CD4-positive, alpha-beta T cell treated with Interleukin-10 for 1 hour (primary cell): ENCODE measurements around the gene EID2.

ENCODE experiments used
- DNase-seq: peaks from one replicate; pipeline ENCODE4 v3.0.0-alpha.2; 2020

EID2 gene, protein sequence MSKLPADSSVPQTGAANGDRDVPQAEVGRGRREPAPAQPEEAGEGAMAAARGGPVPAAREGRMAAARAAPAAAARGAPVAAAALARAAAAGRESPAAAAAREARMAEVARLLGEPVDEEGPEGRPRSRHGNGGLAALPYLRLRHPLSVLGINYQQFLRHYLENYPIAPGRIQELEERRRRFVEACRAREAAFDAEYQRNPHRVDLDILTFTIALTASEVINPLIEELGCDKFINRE

DNA sequence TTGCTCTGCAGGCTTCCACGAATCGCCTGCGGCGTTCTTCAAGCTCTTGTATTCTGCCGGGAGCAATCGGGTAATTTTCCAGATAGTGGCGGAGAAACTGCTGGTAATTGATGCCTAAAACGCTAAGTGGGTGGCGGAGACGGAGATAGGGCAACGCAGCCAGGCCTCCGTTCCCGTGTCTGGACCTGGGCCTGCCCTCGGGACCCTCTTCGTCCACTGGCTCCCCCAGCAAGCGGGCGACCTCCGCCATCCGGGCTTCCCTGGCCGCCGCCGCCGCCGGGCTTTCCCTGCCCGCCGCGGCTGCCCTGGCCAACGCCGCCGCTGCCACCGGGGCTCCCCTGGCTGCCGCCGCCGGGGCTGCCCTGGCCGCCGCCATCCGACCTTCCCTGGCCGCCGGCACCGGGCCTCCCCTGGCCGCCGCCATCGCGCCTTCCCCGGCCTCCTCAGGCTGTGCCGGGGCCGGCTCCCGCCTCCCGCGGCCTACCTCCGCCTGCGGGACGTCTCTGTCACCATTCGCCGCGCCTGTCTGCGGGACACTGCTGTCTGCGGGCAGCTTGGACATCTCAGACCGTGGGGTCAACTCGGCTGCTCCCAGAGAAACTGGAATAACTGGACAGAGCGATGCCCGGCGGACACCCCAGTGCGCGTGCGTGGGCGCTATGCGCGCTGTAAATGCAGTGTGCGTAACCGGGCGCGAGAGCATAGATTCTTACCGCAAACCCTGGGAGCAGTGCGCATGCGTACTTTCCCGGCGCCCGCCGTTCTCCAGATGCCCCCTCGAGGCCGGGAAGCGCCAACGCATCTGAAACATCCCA, at the start of gene EID2:
Gene EID2, minus strand, starts transcription at position 644 of the 815 bp plus-strand sequence. Its CDS starts 82 bp downstream, at position 562.
- DNase-seq, result peak; percentile 94

DNA sequence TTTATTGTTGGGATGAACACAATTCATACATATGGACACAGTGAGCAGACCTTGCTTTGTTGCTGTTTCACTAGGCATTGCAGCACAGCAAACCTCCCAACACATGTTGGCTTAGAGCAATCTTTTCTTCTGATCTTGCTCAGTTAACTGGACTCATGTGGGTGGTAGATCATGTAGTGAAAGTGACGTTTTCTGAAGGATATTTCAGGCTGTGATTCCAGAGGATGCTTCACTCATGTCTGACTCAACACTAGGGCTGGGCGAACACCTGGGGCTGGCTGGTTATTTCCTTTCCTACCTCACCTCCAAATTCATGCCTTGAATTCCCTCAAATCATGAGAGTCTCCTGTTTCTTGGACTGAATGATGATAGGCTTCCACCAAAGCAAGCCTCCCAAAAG, 48.1 kb upstream of the EID2 start:
- no peak for DNase-seq

DNA sequence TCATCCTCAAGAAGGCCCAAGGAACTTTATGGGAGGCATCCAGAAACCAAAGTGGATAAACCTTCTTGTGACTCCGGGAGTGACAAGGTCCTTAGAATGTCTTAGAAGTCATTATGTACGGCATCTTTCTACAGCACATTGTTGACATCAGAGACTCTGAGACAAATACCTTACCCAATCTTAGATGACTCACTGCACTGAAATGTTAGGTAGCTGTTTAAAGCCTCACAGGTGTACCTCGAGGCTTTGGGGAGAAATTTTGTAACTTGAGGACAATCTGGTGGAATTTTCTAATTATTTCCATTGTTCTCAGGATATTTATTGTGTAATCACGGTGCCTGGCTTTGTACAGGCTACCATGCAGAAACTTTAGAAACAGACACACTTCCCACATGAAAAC, 47.5 kb upstream of the EID2 start:
- DNase-seq, result no peak

DNA sequence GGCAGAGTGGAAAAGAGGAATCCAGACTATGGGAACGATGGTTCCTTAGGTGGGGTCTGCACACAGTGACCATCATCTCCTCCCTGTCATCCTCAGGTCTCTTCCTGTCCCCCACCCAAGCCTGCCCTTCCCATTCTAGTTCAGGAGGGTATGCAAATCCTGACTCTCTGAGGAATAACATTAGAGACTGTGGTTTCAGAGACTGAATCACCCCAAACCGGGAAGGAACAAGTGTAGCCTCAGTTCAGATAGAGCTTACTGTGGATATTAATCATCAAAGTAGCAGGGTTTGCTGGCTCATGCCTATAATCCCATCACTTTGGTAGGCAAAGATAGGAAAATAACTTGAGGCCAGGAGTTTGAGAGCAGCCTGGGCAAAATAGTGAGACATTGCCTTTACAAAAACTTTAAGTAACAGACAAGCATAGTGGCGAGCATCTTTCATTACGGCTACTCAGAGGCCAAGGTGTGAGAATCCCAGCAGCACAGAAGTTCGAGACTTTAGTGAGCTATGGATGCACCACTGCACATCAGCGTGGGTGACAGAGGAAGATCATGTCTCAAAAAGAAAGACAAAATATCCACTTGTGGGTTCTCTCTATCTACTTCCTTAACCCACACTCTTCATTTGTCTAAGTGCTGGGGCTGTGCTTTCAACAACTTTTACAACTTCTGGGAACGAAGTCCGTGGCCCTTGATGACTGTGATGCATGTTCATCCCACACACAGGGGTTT, 43.1 kb upstream of the EID2 start:
- no peak for DNase-seq

DNA sequence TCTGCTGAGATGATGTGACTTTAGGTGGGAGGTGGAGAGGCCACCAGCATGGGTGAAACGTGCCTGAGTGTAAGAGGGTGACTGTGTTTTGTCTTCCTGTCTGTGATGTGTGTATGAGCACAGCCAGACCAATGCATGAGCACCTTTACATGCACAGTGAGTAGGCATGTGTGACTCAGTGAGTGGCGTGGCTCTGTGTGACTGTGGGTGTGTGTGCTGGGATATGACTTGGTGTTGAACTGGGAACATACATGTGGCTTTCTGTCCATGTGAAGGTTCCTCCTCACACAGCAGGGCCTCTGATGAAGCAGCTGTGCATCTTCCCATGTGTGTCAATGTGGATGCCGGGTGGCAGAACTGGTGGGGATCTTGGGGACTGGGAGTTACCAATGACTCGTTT, 42.5 kb upstream of the EID2 start:
- DNase-seq, result no peak

DNA sequence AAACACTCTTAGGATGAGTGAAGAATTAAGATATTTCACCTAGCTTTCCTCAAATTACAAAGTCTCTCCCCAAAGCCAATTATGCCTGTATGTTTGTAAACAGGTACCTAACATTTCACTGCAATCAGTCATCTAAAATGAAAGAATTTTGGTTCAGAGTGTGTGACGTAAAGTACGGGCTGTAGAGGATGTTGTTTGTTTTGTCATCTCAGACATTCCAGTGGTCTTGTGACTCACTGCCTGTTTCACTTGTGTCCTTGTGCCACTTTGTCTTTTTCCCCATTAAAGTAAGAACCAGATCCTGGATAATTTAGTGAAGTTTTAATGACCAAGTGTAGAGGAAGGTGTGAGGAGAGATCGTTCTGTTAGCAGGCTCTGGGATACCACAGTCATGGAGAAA, 28.6 kb upstream of the EID2 start:
- no peak for DNase-seq

DNA sequence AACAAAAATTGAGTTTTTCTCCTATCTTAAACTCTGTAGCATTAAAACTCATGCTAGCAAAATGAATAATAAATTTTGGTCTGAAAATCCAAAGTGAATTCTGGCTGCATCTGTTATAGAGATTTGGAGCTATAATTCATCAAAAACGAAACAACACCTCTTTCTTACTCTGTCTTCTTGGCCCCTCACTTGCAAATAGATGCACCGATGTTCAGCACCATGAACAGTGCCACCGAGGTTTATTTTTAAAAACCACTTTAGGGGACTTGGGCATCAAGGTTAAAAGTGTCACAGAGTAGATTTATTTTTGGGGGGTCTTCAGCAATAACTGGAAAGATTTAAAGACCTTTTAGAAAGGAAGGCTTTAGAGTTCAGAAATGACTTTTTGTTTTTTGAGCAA, 26.1 kb upstream of the EID2 start:
- no peak for DNase-seq

DNA sequence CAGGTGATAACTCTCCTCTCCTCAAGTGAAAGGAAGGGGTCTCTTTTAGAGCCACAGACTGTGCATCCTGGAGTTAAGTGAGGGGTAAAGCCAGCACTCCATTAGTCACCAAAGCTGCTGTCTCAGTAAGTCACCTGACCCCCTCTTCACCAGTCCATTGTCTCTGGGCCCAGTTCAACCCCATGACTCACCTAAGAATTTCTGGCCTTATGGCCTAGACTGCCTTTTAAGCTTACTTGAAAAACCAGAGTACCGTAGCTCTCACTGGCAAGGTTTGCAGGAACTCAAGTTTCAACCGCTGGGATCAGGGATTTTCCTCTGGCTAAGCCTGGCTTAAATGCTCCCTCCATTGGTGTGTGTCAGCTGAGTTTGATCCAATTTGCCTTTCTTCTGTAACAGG, 23.4 kb upstream of the EID2 start:
- DNase-seq, result no peak

DNA sequence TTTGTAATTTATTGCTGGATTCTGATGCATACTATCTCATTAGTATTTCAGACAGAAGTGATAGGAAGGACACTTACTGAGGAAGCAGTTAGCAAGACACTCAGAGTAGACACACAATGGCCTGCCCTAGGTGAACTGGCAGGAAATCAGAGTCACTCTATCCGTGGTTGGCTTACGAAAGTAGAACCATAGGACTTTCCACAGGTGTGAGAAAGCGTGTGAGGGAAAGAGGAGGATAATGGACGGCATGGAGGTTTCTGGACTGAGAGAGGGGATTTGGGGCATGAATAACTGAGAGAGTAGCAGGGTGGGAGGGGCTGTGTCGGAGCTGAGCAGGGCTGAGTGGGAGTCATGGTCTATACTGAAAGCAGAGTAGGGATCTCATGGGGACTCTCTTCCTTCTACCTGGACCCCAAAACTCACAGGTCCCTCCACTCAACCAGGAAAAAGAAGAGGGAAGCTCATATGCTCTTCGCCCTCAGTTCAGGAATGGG, 18.7 kb upstream of the EID2 start:
- DNase-seq, result peak; percentile 40

DNA sequence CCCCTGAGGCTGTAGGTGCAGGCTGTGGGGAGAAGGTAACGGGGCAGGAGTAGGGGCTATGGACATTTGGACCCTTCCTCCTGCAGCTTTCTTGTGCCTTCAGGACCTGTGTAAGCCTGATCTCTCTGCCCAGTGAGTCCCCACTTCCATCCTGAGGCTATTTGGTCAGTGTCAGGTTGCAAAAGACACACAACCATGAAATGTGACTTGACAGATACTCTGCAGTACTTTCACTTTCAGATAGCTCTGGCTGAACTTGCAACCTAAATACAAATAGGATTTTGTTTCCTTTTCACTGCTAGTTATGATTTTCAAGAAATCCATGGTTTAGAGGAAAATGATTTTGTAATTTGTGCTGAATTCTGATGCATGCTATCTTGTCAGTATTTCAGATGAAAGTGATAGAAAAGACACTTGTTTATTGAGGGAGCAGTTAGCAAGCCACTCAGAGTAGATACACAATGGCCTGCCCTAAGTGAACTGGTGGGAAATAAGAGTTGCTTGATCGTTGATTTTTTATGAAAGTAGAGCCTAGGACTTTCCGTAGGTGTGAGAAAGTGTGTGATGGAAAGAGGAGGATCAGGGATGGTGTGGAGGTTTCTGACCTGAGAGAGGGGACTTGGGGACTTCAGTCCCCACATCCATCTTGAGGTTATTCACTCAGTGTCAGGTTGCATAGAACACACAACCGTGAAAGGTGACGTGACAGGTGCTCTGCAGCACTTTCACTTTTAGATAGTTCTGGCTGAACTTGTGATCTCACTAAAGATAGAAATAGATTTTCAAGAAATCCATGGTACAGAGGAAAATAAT, 18.1 kb upstream of the EID2 start:
- DNase-seq, result peak; percentile 49

DNA sequence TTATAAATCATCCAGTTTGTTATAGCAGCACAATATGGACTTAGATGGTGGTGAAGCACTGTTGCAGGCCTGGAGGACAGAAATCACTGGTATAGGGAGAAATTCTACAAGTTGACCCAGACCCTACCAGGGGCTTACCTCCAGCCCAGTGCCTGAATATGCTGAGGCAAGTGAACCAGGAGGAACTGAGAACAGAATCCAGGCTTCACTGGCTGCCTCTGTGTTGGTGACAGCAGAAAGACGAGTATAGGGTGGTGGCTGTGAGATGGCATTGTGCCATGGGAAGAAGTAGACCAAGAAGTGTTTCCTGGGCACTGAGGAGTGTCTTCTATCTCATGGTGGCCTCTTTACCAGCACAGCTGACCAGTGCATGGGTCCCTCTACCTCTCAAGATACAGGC, 15.9 kb upstream of the EID2 start:
- no peak for DNase-seq

DNA sequence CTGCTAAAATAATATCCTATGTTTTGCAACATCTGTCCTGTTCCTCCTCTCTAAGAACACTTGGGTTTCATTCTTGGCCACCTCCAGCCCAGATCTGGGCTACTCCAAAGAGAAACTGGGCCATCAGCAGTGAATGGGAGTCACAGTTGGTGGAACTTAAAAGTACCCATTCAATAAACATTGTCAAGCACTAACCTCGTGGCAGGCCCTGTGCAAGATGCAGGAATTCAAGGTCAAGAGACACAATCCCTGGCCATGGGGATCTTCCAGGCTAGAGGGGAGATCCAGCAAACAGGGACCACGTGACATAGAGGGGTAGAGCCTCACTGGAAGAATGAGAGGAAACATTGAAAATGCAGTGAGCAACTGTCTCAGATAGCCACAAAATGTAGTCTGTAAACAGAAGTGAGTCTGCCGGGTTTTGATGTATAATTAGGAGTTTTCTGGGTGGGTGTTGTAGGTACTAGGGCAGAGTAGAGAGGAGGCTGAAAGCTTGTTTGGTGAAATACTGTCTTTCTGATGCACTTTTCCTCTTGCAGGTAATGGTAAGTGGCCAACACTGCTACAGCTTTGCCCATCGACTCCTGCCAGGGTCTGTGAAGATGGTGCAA, 14.8 kb upstream of the EID2 start:
- no peak for DNase-seq

DNA sequence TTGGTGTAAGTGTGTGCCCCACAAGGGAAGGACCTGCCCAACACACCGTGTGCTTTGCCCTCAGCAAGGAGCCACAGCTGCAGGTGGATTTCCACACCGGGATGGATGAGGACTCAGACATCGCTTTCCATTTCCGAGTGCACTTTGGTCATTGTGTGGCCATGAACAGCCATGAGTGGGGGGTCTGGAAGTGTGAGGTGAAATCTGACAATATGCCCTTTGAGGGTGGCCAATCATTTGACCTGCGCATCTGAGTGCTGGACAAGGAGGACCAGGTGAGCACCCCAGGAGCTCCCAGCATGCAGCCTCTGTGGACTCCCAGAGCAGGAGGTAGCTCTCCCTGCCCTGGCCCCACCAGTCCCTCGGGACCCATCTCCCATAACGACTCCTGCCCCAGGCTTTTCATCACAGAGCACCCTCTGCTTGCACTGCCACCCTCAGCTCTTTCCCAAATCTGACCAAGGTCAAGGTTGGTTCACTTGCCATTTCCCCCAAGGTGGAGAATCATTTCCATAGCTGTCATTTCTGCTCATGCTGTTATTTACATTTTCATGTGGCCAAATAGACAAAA, 13.2 kb upstream of the EID2 start:
- no peak for DNase-seq

DNA sequence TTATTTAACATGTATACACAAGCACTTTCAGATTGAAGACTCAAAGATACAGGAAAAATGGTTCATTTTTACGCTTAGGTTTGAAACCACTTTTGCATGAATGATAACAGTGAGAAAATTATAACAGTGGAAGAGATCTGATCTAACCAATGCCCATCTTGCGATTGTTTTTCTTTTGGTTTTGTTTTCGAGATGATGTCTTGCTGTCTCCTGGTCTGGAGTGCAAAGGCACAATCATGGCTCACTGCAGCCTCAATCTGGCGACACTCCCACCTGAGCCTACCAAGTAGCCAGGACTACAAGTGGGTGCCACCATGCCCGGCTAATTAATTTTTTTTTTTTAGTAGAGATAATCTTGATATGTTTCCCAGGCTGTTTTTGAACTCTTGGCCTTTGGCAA, 10.2 kb upstream of the EID2 start:
- no peak for DNase-seq

DNA sequence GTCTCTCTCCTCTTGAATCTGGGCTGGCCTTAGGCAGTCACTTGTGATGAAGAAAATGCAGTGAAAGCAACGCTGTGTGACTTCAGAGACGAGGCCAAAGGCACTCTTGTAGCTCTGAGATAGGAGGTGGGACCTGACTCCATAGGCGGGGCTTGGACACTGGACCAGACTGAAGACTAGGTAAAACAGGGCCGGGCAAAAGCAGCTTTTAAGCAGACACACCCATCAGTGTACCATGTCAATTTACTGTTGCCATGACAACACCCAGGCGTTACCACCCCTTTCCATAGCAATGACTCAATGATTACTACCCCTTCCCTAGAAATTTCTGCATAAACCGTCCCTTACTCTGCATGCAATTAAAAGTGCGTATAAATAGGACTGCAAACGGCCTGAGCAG, 6.6 kb upstream of the EID2 start:
- no peak for DNase-seq

DNA sequence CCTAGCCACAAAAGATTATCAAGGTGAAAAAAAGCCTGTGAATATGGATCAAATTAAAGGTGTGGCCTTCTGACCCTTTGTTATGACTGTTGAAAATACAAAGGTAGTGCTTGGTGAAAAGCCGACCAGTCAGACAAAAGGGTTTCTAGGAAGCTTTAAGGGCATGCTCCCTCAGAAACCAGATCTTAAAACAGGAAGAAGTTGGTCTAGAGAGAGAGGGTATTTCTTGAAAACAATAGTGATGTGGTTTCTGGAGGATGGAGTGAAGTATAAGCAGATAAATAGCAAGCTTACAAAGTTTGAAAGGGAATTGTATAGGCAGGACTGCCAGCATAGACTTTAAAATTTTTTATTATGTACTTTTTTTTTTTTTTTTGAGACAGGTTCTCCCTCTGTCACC, 5.0 kb upstream of the EID2 start:
- peak; percentile 32 for DNase-seq

DNA sequence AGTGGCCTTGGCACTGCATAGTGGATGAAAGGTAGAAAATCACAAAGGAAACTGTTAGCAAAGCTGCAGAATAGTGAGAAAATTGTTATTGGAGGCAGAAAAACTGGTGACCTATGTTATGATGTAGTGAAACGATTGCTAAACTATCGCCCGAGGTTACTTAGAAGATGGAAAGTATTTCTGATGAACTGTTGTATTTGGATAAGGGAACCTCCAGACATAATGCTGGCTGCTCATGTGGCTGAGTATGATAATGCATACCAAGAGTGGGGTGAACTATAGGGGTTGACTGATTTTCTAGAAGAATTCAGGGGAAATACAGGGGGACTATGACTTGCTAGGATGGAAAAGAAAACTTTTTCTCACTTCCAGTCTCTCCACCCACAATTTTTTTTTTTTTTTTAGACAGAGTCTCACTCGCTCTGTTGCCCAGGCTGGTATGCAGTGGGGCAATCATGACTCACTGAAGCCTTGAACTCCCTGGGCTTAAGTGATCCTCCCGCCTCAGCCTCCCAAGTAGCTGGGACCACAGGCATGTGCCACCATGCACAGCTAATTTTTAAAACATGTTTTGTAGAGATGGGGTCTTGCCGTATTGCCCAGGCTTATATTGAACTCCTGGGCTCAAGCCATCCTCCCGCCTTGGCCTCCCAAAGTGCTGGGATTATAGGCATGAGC, 4.4 kb upstream of the EID2 start:
- DNase-seq, result no peak

DNA sequence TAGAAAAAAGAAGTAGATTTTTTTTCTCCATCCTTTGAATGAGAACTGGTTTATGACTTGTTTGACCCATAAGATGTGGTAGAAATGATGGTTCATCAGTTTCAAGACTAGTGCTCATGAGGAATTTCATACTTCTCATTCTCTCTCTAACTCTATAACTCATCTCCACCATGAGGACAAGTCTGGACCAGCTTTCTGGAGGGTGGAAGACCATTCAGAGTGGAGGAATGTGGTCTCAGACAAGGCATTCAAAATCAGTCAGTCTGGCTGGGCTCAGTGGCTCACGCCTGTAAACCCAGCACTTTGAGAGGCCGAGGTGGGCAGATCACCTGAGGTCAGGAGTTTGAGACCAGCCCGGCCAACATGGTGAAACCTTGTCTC, 3.5 kb upstream of the EID2 start:
- no peak for DNase-seq

DNA sequence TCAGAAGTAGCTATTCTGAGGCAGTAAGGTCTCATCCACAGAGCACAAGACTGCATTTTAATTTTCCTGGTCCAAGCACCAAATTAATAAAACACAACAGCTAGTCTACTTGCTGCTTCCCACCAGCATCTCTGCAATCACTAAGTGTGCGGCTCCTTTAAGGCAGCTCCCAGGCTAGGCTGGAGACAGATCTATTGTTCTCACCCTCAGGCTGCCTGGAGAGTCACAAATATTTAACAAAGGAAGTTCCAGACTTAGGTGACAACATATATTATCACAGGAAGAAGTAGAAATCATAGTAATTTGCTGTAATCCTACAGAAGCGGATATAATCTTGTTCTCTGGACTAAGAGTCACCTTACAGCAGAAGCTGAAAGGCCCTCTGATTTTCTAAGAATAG, 2.2 kb upstream of the EID2 start:
- DNase-seq, result no peak

DNA sequence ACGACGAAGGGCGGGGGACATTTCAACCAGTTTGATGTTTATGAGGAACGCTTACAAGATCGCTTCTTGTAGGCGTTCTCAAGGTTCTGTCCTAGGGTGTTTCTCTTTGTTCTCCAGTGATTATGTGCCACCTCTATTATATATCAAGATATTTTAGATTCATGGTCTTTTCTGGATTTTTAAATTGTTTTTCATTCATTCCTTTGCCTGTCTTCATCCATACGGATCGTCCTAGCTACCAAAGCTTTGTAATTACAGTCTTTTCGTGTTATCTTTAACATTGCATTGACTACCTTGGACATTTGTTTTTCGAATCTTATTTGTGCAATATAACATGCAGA, 342 bp upstream of the EID2 start:
- DNase-seq, result no peak

DNA sequence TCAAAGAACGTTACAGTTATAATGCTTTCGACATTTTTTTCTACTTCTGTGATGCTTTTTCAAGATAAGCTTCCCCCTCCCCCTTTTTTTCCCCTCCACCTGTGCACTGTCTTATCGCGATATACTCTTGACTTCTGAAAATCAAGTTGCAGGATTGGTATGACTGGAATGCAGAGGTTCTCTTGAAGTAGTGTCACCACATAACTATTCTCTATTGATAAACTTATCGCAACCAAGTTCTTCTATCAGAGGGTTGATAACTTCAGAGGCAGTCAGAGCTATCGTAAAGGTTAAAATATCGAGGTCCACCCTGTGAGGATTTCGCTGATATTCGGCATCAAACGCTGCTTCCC, 820 bp downstream of the EID2 start:
- no peak for DNase-seq

DNA sequence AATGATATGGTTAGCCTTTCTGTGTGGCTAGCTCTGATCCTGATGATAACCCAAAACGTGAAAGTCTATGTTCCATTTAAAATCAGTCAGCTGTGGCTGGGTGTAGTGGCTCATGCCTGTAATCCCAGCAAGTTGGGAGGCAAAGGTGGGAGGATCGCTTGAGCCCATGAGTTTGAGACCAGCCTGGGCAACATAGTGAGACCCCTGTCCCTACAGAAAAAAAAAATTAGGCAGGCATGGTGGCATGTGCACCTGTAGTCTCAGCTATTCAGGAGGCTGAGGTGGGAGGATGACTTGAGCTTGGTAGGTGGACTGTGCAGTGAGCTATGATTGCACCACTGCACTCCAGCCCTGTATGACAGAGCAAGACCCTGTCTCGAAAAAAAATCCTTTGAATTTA, 6.2 kb downstream of the EID2 start:
- DNase-seq, result no peak
